Fibroblast of pulmonary artery (primary cell): Measurements from ENCODE around the gene ALX4.
A peak's percentile ranks its signal among the peaks of the same experiment; 100 is the strongest.

Source experiments
- DNase-seq: peaks from one replicate; pipeline ENCODE4 v3.0.0-alpha.2; 2010; ENCODE audit warnings: low read depth
- H3K4me3 ChIP-seq: replicated peaks from 2 replicates; pipeline ENCODE4 v1.5.1; 2011; ENCODE audit warnings: low read depth, mild to moderate bottlenecking, control low read depth, low read length, moderate library complexity
- TF ChIP-seq, protein P1 (sequence below): IDR thresholded peaks from 2 replicates; pipeline ENCODE4 v1.5.1; 2011; ENCODE audit warnings: mild to moderate bottlenecking, control low read depth, low read length, inconsistent platforms; ENCODE audit errors: missing control alignments

ALX4 gene

GRCh38 chr11:44309478-44310205, at the start of gene ALX4:
ALX4 (minus strand) TSS chr11:44310139; CDS start chr11:44310062, 77 bp downstream.
- DNase-seq, result no peak
- TF ChIP-seq, protein P1, sequence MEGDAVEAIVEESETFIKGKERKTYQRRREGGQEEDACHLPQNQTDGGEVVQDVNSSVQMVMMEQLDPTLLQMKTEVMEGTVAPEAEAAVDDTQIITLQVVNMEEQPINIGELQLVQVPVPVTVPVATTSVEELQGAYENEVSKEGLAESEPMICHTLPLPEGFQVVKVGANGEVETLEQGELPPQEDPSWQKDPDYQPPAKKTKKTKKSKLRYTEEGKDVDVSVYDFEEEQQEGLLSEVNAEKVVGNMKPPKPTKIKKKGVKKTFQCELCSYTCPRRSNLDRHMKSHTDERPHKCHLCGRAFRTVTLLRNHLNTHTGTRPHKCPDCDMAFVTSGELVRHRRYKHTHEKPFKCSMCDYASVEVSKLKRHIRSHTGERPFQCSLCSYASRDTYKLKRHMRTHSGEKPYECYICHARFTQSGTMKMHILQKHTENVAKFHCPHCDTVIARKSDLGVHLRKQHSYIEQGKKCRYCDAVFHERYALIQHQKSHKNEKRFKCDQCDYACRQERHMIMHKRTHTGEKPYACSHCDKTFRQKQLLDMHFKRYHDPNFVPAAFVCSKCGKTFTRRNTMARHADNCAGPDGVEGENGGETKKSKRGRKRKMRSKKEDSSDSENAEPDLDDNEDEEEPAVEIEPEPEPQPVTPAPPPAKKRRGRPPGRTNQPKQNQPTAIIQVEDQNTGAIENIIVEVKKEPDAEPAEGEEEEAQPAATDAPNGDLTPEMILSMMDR, result no peak
- H3K4me3 ChIP-seq, result peak within 1 kb of the TSS; percentile 7

DNA sequence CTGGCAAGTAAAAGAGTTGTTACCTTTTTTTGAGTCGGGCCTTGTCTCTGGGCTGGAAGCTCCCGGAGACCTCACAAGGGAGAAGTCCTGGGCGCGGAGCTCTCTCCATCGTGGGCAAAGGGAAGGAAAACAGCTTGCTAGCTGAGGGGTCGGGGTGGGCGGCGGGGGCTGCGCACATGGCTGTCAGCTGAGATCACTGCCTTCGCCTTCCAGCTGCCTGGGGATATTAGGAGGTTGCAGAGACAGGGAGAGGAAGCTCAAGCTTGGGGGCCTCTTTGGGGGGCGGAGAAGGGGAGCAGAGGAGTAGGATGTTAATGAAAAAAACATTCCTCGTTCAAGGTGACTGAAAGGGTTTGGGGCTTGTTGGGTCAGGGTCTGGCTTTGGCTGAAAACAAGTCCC, 49.2 kb upstream of the ALX4 start:
- TF ChIP-seq, protein P1, result no peak
- H3K4me3 ChIP-seq, result no peak overlapping the region
- DNase-seq, result no peak

- no peak overlapping the region for H3K4me3 ChIP-seq
These were observed 48.8 kb upstream of the ALX4 start for GRCh38 chr11:44358713-44359112.

DNA sequence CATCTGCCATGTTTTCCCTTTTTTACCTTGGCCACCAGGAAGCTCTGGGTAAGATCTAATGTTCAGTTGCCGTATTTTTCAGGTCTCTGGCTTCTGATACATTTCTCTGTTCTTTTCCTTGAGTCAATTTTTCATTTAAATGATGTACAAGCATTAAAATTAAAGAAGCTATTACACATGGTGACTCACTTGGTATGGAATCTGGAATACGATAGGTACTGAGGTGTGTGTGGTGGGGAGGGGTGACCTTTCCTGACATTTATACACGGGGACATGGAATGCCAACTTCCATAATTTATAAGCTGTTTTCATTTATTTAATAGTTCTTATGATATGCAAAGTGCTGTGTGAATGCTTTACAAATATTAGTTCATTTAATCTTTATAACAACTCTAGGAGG, 47.8 kb upstream of the ALX4 start:
- no peak for DNase-seq
- TF ChIP-seq, protein P1, result no peak
- H3K4me3 ChIP-seq, result no peak overlapping the region

More at GRCh38 chr11:44358713-44359112, 48.8 kb upstream of the ALX4 start:
- TF ChIP-seq, protein P1, result no peak
- no peak for DNase-seq

- DNase-seq, result no peak
- no peak overlapping the region for H3K4me3 ChIP-seq
- TF ChIP-seq, protein P1, result no peak
These were observed 46.4 kb upstream of the ALX4 start for GRCh38 chr11:44356351-44356750.

DNA sequence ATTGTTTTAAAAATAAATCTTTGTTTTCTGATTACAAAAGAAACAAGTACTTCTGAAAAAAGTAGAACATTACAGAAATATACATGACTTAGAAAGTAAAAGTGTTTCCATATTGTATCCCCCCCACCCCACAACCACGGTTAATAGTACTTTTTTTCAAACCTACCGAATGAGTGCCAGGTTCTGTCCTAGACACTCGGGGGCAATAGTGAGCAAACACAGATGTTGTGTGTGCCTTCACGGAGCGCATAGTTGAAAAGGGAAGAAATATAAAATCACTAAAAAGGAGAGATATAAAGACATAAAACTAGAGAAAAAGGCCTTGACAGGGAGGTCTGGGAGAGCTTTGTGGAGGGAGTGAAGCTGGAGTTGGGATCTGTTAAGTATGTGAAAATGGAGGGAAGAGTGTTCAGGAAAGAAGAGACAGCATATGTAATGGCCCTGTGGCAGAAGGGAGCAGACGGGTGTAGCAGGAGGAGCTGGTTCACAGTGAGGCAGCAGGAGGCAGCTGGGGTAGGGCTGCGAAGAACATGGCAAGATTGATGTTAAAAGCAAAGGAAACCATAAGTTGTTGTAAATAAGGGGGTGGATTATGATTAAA, 42.1 kb upstream of the ALX4 start:
- no peak for DNase-seq
- TF ChIP-seq, protein P1, result peak; percentile 11
- H3K4me3 ChIP-seq, result no peak overlapping the region
